ENCODE results near the gene GP9. TPM values are rescaled to one million over a fixed set of nuclear protein-coding genes. Genes with fewer than 3 reads are reported as not detected.

Gene GP9
- polyA plus RNA-seq = under 1 TPM in 1 of 3 donors, not detected in 2; 0.13 TPM

DNA sequence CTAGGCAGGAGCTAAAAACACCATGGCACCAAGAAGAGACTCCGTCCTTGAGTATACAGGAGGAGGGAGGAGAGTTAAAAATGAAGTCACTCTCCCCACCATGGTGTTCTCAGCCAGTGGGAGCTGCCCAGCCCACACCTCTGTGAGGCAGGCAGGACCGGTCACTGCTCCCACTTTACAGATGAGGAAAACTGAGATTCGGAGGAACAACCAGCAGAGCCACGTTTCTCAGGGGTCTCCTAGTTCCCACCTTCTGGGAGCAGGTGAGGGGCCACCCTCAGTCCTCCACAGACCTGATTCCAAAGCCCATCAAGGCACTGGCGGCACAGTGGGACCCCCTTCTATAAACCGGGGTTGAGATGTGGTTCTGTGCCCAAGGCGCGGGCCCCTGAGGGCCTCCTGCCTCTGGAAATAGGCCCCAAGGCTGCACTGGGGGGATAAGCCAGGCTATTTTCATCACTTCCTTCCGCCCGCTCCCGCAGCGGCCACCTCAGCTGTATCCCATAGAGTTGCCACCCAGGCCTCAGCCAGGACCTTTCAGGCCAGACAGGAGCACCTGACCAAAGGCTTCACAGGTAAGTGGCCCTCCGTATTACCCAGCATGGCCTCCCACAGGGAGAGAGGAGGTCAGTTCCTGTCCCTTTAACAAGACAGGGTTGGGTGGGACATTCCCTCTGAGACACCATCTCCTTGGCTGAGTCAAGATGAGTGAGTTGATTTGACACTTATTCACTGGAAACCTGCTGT lies at the start of gene GP9:
GP9 (plus strand) TSS at position 504 of the 747 bp plus-strand sequence. CDS start 961 bp downstream, outside the sequence.
- WGBS, 3 donors = 53 to 85% (median 69%) methylated on average over 13 of the region's 13 CpGs
- no peak within 1 kb of the TSS for H3K27ac ChIP-seq (ENCODE audit: low read depth, low read length)

DNA sequence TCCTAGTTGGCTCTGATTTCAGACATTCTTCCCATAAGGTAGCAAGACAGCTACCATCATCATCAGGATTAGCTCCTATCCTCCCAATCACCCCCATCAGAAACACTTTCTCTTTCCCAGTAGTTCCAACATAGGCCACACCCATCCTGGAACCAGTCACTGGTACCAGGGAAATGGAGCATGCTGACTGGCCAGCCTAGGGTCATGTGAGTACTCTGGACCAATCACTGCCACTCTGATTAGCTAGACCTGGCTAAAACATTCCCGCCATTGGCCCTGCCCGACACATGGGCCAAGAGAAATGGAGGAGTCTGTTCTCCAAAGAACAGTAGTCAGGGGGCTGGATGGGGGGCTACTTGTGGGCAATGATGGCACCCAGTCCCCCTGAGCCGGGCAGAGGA lies 47.1 kb upstream of the GP9 start:
- no peak overlapping the region for H3K27ac ChIP-seq (ENCODE audit: low read depth, low read length)
- 96 to 97% (median 97%) methylated on average over 3 of the region's 3 CpGs for WGBS, 3 donors

DNA sequence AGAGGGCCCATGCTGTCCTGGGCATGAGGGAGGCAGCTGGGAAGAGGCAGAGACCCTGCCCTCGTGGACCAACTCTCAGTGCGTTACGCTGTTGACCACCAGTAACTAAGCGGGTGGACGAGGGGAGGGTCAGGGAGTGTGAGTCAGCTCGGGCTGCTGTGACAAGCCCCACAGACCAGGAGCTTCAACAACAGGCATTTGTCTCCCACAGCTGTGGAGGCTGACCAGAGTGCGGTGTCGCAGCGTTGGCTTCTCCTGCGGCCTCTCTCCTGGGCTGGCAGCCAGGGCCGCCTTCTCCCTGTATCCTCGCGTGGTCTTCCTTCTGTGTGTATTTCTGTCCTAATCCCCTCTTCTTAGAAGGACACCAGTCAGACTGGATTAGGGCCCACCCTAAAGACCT lies 46.4 kb upstream of the GP9 start:
- H3K27ac ChIP-seq (ENCODE audit: low read depth, low read length) = no peak overlapping the region
- WGBS, 3 donors = 76 to 88% (median 77%) methylated on average over 13 of the region's 13 CpGs

DNA sequence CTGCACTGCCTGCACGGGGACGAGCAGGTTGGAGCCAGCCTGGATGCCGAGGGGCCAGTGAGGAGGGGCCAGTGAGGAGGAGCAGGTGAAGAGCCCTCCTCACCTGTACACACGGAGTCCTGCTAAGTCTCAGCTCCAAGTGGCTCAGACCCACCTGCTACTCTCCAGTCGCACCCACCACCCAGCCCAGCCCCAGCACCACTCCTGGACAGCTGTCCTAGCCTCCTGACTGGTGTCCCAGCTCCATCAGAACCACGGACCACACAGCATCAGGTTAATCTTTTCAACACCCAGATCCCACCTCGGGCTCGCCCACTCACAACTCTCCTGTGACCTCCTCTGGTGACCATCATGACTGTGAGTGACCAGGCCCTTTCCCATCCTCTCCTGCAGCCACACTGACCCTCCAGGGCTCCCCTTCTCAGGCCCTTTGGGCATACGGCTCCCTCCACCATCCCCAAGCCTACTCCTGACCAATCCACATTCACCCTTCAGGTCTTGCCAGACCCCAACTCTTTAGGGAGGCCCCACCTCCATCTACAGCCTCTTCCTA lies 45.7 kb upstream of the GP9 start:
- H3K27ac ChIP-seq (ENCODE audit: low read depth, low read length) = no peak overlapping the region
- 85 to 94% (median 86%) methylated on average over 9 of the region's 9 CpGs for WGBS, 3 donors

DNA sequence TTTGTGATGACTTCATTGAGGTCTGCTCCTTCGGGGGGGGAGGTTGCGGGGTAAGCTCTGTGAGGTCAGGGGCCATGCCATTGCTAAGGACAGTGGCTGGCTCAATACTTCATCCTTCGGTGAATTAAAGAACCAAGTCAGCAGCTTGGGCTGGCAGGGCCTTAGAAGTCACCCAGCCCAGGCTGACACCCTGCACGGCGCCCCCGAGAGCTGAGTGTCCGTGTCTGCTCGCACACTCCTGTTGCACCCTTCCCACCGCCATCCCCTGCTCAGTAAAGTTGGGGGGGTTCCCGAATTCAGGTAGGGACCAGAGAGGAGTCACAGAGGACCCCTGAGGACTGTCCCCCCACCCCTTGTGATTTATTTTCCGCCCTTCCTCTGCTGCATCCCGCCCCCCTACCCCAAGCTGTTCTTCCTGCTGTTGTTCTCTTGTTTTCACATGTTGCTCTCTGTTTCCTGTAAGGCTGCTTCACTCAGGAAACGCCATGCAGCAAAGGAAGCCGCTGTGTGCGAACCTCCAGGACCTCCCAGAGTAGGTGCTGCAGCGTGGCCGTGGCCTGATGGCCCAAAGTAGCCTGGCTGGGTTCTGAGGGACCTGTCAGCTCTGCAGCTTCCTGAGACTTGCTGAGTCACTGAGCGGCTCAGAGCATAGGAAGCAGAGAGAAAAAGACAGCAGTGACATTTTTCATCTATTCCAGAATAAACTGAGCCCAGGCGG lies 45.0 kb upstream of the GP9 start:
- no peak overlapping the region for H3K27ac ChIP-seq (ENCODE audit: low read depth, low read length)
- WGBS, 3 donors = 40 to 71% (median 59%) methylated on average over 19 of the region's 19 CpGs

DNA sequence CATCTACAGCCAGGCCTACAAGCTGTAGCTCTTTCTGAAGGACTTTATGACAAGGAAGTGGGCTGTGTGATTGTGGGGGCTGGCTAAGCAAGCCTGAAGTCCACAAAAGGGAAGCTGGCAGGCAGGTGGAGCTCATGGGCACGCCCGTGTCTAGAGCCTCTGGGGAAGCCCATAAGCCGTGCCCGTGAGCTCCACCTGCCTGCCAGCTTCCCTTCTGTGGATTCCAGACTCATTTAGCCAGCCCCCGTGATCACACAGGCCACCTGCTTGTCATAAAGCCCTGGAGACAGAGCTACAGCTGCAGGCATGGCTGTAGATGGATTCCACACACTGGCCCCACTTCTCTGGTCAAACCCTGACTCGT lies 44.2 kb upstream of the GP9 start:
- no peak overlapping the region for H3K27ac ChIP-seq (ENCODE audit: low read depth, low read length)

DNA sequence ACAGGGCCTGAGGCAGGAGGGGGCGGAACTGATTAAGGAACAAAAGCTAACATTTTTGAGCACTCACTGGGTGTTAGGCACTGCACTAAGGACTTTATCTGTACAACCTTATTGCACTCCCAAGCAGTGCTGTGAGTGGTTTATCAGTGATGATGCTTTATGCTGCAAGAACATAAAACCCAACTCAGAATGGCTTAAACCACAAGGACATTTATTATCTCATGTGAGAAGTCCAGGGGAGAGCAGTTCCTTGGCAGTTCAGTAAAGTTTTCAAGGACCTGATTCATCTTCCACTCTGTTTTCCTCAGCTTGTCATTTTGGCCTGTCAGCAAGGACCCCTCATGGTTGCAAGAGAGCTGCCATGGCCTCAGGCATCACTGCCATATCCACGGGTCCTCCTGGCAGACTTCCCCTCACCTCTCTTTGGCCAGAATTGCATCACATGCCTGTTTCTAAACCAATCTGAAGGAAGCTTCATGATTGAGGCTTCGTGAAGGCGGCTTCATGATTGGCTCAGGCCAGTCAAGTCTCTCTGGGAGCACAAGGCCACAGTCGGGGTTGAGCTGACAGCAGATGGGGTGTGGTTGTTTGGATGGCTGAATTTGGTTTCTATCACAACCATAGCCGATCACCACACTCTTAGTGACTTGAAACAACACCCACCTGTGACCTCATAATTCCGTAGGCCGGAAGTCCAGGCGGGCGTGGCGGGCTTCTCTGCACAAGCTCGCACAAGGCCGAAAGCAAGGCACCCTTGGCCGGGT lies 43.7 kb upstream of the GP9 start:
- 62 to 76% (median 72%) methylated on average over 14 of the region's 14 CpGs for WGBS, 3 donors

More for the DNA sequence above, 44.2 kb upstream of the GP9 start:
- WGBS, 3 donors = 31 to 43% (median 38%) methylated on average over 6 of the region's 6 CpGs

DNA sequence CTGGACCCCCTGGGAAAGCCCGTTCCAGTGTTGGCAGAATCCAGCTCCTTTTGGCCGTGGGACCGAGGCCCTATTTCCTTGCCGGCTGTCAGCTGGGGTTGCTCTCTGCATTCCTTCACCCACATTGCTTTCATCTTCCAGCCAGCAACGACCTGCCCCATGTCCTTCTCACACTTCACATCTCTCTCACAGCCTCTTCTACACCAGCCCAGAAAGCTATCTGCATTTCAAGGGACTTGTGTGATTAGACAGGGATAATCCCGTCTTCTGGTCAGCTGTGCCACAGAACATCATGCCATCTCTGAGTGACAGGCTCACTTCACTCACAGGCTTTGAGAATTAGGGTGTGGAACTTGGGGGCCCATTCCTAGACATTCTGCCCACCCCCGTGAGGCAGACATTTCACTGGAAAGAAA lies 43.1 kb upstream of the GP9 start:
- 57 to 66% (median 59%) methylated on average over 7 of the region's 7 CpGs for WGBS, 3 donors
- H3K27ac ChIP-seq (ENCODE audit: low read depth, low read length) = peak overlapping the region; percentile 82

More for the DNA sequence above, 43.7 kb upstream of the GP9 start:
- H3K27ac ChIP-seq (ENCODE audit: low read depth, low read length) = no peak overlapping the region

DNA sequence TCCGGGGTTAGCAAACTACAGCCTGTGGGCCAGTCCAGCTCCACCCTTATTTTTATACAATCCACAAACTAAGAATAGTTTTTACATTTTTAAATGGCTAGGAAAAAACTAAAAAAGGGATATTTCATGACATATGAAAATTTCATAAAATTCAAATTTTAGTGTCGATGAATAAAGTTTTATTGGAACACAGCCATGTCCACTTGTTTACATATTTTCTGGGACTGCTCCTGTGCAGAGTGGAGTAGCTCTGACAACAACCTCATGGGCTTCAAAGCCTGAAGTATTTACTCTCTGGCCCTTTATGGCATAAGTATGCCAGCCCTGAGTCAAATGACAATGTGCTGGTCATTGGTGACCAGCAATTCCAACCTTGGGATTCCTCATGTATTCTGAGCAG lies 42.3 kb upstream of the GP9 start:
- WGBS, 3 donors = 50 to 75% (median 74%) methylated on average over 2 of the region's 2 CpGs
- H3K27ac ChIP-seq (ENCODE audit: low read depth, low read length) = no peak overlapping the region

DNA sequence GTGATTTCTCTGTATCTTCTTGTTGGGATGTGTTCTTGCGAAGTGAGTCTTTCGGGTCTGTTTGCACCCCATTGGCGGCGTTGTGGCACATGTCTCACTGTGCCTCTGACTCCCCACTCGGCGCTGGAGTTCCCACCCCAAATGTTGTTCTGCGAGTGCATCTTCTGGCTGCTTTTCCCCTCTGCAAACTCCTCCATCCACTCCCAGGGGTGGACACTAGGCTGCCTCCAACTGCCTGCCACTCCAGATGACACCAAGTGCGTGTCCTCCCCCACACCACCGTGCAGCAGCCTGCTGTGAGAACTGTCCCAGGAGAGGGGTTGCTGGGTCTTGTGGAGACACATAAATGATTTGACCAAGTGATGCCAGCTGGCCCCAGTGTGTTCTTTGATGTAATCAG lies 41.8 kb upstream of the GP9 start:
- 78 to 84% (median 81%) methylated on average over 9 of the region's 9 CpGs for WGBS, 3 donors
- H3K27ac ChIP-seq (ENCODE audit: low read depth, low read length) = no peak overlapping the region

DNA sequence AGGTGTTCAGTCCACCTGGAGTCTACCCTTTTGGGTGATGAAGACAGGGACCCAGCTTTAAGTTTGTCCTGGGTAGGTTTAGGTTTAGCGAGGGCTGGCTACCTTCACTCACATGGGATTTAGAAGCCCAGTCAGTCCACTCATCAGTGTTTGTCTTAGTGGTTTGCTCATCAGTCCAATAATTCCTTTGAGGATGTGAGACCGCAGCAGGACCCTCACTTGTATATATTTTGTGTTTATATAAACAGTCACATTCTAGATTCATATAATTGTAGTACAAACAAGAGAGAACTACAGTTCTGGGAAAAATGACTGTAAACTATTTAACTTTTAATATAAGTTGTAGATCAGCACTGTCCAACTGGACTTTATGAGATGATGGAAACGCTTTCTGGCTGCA lies 41.3 kb upstream of the GP9 start:
- WGBS, 3 donors = 89 to 96% (median 93%) methylated on average over 3 of the region's 3 CpGs
- no peak overlapping the region for H3K27ac ChIP-seq (ENCODE audit: low read depth, low read length)

DNA sequence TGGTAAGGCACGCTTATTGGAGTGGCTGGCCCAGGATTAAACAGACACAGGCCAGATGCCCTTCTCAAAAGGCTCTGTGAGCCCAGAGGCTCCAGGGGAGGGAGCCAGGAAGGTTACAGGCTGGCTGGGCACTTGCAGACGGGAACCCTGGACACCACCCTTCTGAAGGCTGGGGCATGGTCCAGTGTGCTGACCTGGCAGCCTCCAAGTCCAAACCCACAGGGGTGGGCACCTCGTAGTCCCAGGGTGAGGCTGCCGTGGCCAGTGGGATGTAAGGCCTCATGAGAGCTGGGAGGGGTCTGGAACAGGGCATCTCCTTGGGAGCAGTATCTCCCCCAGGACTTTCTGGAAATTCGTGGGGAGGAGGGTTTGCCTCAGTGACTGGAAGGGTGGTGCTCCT lies 39.9 kb upstream of the GP9 start:
- 78 to 84% (median 83%) methylated on average over 5 of the region's 5 CpGs for WGBS, 3 donors
- no peak overlapping the region for H3K27ac ChIP-seq (ENCODE audit: low read depth, low read length)

DNA sequence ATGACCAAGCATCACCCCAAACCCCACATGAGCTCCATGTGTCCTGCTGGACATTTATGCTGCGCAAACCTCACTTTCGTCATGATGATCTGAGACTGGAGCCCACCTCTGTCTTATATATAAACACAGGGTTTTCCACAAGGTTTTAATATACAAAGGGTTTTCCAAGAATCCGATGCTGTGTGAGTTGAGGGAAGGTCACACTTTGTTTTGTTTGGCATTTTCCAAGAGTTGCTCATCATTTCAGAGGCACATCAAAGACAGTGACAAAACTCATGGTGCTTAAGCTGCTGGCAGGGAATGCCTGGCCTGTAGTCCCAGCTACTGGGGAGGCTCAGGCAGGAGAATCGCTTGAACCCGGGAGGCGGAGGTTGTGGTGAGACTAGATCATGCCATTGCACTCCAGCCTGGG lies 39.4 kb upstream of the GP9 start:
- H3K27ac ChIP-seq (ENCODE audit: low read depth, low read length) = no peak overlapping the region
- WGBS, 3 donors = 85 to 88% (median 86%) methylated on average over 6 of the region's 6 CpGs

DNA sequence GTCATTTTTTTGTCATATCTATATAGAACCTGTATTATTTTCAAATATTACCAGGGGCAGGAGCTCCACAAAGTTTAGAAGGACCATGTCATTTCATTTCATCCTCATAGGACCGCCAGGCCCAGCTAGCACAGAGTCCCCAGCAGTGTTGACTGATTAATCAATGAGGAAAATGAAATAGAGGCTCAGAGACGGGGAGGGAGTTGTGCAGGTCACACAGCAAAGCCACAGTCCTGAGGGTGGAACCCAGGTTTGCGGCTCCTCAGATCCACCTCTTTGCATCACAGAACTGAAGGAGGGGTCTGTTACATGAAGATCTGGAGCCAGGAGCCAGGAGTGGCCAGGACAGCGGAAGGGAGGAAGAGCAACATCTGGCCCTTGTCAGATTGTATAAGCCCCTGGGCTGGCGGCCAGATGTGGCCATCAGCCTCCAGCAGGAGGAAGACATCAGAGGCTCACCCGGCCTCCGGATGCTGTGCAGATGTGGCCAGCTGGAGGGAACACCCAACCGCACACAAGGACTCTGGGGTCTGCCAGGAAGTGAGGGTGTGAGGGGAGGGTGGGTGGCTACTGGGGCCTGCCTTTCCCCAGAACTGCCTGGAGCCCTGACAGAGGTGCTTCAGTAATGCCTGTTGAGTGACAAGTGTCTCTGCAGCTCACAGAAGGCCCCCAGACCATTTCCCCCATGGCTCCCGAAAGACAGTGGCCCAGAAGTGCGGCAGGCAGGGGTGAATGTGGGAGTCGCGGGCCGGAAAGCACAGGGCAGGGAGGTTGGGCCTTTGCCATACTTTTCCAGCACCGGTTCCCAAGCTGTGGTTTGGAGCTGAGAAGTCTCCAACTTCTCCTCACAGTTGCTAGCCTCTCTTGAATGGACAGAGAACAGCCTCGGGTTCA lies 38.2 kb upstream of the GP9 start:
- no peak overlapping the region for H3K27ac ChIP-seq (ENCODE audit: low read depth, low read length)
- 41 to 79% (median 42%) methylated on average over 15 of the region's 15 CpGs for WGBS, 3 donors

DNA sequence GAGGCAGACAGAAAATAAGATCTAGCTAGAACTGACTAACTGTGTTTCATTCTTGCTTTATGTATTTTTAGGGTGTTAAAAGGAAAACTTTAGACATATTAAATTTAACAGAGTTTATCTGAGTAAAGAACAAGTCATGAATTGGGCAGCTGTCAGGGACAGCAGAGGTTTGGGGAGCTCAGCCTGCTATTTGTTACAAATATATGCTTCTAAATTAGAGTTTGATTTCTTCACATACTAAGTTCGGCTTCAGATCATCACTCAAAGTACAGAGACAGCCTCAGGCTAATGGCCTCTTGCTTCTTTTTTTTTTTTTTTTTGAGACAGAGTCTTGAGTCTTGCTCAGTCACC lies 37.6 kb upstream of the GP9 start:
- 50 to 95% (median 69%) methylated on average over 1 of the region's 1 CpG for WGBS, 3 donors
- no peak overlapping the region for H3K27ac ChIP-seq (ENCODE audit: low read depth, low read length)

DNA sequence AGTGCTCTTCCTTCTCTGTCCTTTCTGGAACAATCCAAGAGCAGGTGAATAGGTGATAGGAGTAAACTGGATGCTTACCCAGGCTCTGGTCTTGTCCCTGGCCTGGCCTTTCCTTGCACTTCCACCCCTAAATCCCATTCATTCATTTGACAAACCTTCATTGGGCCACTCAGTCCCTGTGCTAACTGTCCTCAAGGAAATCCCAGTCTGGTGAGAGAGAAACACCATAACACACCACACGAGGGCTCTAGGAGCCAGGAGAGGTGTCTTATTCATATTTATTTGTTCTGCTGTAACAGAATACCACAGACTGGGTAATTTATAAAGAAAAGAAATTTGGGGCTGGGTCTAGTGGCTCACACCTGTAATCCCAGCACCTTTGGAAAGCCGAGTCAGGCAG lies 36.7 kb upstream of the GP9 start:
- 43 to 87% (median 86%) methylated on average over 2 of the region's 2 CpGs for WGBS, 3 donors
- no peak overlapping the region for H3K27ac ChIP-seq (ENCODE audit: low read depth, low read length)

DNA sequence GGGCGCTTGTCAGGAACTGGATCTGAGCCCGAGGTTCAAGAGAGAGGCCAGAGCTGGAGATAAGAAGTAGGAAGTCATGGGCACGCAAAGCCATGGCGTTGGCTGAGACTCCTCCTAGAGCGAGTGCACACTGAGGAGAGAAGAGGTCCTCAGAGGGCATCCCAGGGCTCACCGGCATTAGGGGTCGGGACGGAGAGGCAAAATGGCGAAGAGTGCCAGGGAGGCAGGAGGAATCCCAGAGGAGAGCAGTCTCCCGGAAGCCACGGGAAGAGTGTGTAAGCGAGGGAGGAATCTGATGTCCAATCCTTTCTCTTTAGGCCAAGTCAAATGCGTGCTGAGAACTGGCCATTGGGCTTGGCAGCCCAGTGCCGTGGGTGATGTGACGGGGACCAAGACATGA lies 35.5 kb upstream of the GP9 start:
- WGBS, 3 donors = 87 to 91% (median 88%) methylated on average over 15 of the region's 15 CpGs
- no peak overlapping the region for H3K27ac ChIP-seq (ENCODE audit: low read depth, low read length)
